GM23338 (cell line): Measurements from ENCODE around the gene BBS10.

ENCODE experiments used
- CREB1 ChIP-seq: fragments of 250-450 bp; sonication (Bioruptor Pico); IDR thresholded peaks from 2 replicates; pipeline ENCODE4 v1.5.0; 2020; ENCODE audit warnings: low read depth, mild to moderate bottlenecking, moderate library complexity
- EZH2 ChIP-seq: fragments of 200-600 bp; sonication (generic); IDR thresholded peaks from one replicate; pipeline ENCODE4 v1.8.0; 2017; ENCODE audit warnings: antibody characterized with exemption, mild to moderate bottlenecking, low read depth; ENCODE audit not compliant: unreplicated experiment
- EZH2phosphoT487 ChIP-seq: fragments of 200-600 bp; sonication (generic); IDR thresholded peaks from one replicate; pipeline ENCODE4 v1.8.1; 2018; ENCODE audit warnings: antibody characterized with exemption; ENCODE audit not compliant: unreplicated experiment
- NANOG ChIP-seq: IDR thresholded peaks from 2 replicates; pipeline ENCODE4 v1.6.1; 2016; ENCODE audit warnings: antibody characterized with exemption, borderline replicate concordance
- REST ChIP-seq: IDR thresholded peaks from one replicate; pipeline ENCODE4 v1.6.1; 2018; ENCODE audit warnings: antibody characterized with exemption; ENCODE audit not compliant: unreplicated experiment
- TF ChIP-seq, protein P1 (sequence below), 2 experiments: fragments of 200-600 bp in 1 of 2; sonication (generic) in 1 of 2; conservative IDR thresholded peaks; 2 replicates each; pipeline versions ENCODE4 v1.5.1 to v1.6.1; 2016 to 2017; ENCODE audit warnings: antibody characterized with exemption in 2 of 2, low read depth in 2 of 2, mild to moderate bottlenecking in 2 of 2, moderate library complexity in 1 of 2

GRCh38 chr12:76329606-76330005 lies 18.6 kb downstream of the BBS10 start:
- TF ChIP-seq, protein P1, sequence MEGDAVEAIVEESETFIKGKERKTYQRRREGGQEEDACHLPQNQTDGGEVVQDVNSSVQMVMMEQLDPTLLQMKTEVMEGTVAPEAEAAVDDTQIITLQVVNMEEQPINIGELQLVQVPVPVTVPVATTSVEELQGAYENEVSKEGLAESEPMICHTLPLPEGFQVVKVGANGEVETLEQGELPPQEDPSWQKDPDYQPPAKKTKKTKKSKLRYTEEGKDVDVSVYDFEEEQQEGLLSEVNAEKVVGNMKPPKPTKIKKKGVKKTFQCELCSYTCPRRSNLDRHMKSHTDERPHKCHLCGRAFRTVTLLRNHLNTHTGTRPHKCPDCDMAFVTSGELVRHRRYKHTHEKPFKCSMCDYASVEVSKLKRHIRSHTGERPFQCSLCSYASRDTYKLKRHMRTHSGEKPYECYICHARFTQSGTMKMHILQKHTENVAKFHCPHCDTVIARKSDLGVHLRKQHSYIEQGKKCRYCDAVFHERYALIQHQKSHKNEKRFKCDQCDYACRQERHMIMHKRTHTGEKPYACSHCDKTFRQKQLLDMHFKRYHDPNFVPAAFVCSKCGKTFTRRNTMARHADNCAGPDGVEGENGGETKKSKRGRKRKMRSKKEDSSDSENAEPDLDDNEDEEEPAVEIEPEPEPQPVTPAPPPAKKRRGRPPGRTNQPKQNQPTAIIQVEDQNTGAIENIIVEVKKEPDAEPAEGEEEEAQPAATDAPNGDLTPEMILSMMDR (conservative IDR thresholded peaks at IDR 0.05; ENCODE audit: low read depth in 2 of 2), result no peak
- TF ChIP-seq EZH2phosphoT487 (no peak), REST (no peak), EZH2 (no peak), NANOG (no peak), CREB1 (CRISPR knock-in tag) (no peak)
